Fibroblast of skin of left quadriceps (primary cell): Measurements from ENCODE around the gene RNF213.
"Not testable (repeated sequence)": the region's sequence is repeated elsewhere in the genome, so short reads cannot be mapped to it uniquely, and the experiment has no call there.

ENCODE experiments used
- DNase-seq, 2 experiments: peaks; one replicate each; pipeline ENCODE4 v3.0.0-alpha.2; 2013; ENCODE audit warnings: low read depth in 2 of 2

RNF213 gene

GRCh38 chr17:80223838-80224497 is 36.7 kb upstream of the RNF213 start:
- DNase-seq = no peak

GRCh38 chr17:80224683-80225082 is 36.0 kb upstream of the RNF213 start:
- no peak for DNase-seq

GRCh38 chr17:80225230-80225629 is 35.4 kb upstream of the RNF213 start:
- no peak for DNase-seq

- no peak for DNase-seq
Measured at GRCh38 chr17:80227156-80227555, 33.5 kb upstream of the RNF213 start.

DNA sequence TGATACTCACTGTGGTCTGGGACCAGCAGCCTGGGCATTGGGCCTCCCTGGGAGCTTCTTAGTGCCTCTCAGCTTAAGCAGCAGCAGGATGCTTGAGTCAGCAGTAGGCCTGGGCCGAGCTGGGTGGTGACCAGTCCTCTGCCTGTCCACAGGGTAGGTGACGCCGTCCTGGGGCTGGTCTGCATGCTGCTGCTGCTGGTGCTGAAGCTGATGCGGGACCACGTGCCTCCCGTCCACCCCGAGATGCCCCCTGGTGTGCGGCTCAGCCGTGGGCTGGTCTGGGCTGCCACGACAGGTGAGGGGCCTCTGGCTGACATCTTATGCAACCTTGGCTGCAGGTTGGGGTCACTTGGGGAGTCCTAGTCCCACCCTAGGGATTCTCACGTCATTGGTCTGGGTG is 33.0 kb upstream of the RNF213 start:
- DNase-seq = no peak

- DNase-seq = no peak
Measured at GRCh38 chr17:80228477-80228876, 32.2 kb upstream of the RNF213 start.

DNA sequence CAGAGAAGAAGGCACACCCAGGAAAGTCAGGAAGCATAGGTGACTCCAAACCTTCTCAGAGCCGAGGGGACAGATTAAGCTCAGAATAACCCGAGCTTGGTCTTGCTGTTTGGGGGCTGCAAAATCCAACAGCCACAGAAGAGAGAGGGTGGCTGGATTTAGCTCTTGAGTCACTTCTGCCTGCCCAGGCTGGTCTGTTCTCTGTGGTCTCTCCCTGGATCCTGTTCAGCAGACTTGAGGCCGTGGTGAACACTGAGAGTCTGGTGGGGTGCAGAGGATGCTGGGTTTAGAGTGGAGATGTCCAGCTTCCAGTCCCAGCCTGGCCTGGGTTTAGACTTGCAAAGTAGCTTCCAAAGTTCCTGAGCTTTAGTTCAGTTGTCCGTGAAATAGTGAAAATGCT is 31.6 kb upstream of the RNF213 start:
- no peak for DNase-seq

GRCh38 chr17:80232438-80232837 is 28.2 kb upstream of the RNF213 start:
- DNase-seq = no peak

GRCh38 chr17:80233202-80233601 is 27.4 kb upstream of the RNF213 start:
- no peak for DNase-seq

- no peak for DNase-seq
Measured at GRCh38 chr17:80236911-80237310, 23.7 kb upstream of the RNF213 start.

- no peak for DNase-seq
Measured at GRCh38 chr17:80237386-80237785, 23.3 kb upstream of the RNF213 start.

- no peak for DNase-seq
Measured at GRCh38 chr17:80242505-80242904, 18.1 kb upstream of the RNF213 start.

DNA sequence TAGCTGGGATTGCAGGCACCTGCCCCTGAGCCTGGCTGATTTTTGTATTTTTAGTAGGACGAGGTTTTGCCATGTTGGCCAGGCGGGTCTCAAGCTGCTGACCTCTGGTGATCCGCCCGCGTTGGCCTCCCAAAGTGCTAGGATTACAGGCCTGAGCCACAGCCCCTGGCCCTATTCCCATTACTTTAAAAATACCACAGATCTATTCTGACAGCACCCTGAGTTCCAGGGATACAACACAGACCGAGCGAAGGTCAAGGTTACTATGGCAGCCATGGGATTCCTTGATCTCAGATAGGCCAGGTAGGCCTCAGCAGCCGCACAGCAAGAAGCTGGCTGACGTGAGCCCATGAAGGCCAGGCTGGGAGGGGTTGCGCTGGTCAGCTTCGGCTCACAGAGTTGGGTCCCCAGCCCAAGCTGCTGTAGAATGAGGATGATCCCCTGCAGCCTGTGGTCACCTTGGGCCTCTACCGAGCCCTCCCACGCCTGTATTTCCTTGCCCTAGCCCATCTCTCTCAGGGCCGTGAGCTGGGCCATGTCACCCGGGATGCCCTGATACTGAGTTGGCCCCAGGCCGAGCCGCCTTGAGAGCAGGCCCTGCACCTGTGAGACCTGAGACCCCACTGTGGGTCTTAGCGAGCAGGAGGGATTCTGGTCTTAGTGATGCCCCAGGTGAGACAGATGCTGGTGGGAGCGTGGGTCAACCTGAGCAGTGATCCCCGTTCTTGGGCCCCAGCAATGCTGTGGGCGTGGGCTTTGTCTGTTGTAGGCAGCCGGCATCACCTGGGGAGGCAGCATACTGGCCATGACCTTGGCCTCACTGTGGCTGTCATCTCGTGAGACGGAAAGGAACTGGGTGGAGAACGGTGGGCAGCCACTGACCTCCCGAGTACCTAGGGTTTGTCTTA is 16.9 kb upstream of the RNF213 start:
- no peak for DNase-seq

GRCh38 chr17:80244448-80244847 is 16.2 kb upstream of the RNF213 start:
- DNase-seq = not testable (repeated sequence)

DNA sequence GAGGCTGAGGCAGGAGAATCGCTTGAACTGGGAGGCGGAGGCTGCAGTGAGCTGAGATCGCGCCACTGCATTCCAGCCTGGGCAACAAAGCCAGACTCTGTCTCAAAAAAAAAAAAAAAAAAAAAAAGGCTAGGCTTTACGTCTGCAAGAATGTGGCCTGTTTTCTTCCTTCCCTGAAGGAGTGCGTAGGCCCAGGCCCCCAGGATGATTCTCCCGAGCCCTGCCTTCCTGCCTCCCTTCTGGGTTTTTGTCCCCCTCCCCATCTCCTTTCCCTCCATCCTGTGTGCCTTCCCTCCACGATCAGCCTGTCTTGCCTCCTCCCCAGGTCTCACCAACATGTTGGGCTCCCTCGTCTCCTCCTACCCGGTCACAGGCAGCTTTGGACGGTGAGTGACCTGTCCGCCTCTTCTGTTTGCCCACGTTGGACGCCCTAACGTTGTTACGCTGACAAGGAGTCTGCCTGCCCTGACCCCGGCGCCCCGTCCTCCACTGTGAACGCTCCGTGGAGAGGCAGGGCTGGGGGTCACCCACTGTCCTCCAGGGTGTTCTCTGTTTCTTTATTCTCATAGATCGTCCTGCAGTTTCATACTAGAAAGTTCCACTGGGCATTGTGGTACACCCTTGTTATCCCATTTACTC is 15.7 kb upstream of the RNF213 start:
- DNase-seq = no peak

DNA sequence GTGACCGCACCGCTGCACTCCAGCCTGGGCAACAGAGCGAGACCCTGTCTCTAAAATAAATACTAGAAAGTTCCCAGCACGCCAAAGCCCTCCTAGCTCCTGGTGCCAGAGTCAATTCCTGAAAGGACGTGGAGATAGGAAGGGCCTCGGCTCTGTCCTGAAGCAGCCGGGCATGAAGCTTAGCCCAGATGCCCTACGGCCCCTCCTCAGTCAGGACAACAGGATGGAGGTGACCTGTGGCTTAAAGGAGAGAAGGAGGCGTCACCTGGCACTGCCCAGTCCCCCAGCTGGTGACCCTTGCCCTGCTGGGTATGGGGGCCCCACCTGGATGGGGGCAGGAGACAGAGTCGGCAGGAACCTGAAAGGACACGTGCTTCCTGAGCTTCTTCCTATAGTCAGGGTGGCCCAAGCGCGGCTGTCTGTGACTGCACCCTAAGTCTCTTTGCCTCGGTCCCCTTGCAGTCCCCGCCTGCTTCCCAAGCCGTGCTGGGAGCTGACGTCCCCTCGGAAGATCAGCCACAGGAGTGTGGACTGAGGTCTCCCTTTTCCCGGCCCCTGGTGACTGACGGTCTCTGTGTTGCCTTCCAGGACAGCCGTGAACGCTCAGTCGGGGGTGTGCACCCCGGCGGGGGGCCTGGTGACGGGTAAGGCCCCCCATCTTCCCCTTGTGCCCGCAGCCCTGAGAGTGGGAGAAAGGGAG is 14.9 kb upstream of the RNF213 start:
- DNase-seq = no peak

- DNase-seq = no peak
Measured at GRCh38 chr17:80246266-80246681, 14.4 kb upstream of the RNF213 start.

- DNase-seq = no peak
Measured at GRCh38 chr17:80246726-80247125, 13.9 kb upstream of the RNF213 start.

DNA sequence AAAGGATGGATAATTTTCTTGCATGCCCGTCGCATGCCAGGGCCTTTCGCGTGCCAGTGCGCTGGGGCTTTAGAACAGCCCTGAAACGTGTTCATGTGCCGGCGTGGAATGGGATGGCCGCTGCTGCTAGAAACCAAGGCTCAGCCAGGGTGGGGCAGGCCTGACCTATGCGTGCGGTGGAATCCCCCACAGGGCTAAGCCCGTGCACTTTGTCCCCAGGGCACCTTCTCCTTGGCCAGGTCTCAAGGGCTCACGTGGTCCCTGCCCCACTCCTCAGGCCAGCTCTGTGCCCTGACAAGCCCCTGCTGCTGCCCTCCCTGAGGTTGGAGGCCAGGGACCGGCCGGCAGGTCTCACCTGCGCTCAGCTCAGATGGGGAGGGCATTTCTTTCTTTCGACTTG is 13.1 kb upstream of the RNF213 start:
- DNase-seq = no peak

GRCh38 chr17:80248001-80248893 is 12.4 kb upstream of the RNF213 start:
- no peak for DNase-seq
